HG02970 (cell line): ENCODE results near the gene CUX1.

Experiments
- ATAC-seq: cut with Tn5 transposase; IDR thresholded peaks from one replicate; pipeline ENCODE4 v1.9.1; 2021; ENCODE audit warnings: mild to moderate bottlenecking, moderate library complexity, moderate number of reproducible peaks; ENCODE audit not compliant: unreplicated experiment, low FRiP score

Gene CUX1

DNA sequence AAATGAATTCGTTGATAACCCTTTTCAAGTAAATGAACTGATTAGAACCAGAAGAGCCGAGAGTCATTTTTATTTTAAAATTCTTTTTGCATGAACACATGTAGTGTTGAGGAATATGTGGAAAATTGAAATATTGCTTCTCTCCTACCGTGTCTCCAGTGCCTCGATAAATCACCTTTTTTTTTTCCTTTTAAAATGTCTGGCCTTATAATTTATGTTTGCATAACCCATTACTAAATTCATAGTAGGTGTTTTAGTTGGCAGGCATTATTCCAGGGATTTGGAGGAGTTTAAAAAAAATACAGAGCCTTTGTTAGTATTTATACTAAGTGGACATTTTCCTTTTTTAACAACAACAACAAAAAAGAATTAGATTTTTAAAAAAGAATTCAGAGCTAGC is 115.6 kb downstream of the CUX1 start:
- no peak for ATAC-seq

- no peak for ATAC-seq
Observed at GRCh38 chr7:101933688-101934121, 116.3 kb downstream of the CUX1 start.

DNA sequence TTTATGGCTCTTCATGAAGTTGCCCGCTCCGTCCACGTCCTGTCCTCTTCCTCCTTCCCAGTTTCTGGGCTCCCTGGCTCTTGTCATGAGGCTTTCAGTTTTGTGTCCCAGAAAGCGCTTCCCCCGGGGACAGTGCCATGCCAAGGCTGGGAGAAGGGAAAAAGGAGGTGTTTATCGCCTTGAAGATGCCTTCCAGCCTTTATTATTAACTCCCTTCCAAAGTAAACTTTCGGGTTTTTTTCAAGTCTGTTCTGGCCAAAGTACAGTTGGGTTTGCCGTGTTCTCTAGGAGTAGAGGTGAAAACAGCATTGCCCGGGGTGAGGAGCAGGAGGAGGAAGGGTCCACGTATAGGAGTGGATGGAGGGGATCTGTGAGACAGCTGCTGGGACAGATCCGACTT is 117.2 kb downstream of the CUX1 start:
- no peak for ATAC-seq

DNA sequence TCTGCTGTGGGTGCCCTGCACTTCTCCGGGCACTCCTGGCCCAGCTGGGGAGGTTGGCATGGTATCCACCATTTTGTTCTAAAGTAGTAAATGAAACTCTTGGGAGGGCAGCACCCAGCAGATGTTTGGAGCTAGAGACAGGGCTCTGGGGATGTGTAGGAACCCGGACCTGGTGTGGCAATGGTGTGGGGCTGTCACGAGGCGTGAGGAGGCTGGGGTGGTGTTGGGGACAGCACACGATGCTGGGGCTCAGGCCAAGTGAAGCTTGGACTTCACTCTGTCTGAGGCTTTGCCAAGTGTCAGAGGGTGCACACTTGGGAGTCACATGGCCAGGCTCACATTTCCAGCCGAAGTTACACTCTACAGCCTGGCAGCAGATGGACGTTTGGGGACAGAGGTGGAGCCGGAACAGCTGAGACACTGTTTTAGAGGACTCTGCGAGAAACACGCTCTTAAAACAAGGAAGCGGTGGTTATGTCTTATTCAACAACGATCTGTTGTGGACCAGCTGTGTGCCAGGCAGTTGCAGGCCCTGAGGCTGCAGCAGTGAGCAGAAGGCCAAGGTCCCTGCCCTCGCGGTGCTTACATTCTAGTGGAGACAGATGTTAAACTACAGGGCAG is 118.2 kb downstream of the CUX1 start:
- ATAC-seq = no peak

DNA sequence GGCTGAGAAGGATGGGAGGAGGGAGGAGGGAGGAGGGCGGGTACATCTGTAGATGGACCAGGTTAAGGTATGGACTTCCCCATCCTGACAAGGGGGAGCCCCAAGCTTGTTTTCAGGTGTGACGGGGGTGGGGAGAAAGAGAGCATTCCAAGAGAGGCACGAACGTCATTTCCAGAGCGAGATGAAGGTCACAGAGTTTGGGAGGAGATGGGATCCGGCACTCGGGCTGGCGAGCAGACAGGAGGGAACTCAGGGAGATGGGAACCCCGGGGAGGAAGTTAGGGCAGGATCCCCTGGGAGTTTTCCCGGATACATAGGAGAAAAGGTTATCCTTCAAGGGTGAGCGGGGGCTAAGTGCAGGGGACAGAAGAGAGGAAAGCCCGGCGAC is 118.8 kb downstream of the CUX1 start:
- no peak for ATAC-seq

DNA sequence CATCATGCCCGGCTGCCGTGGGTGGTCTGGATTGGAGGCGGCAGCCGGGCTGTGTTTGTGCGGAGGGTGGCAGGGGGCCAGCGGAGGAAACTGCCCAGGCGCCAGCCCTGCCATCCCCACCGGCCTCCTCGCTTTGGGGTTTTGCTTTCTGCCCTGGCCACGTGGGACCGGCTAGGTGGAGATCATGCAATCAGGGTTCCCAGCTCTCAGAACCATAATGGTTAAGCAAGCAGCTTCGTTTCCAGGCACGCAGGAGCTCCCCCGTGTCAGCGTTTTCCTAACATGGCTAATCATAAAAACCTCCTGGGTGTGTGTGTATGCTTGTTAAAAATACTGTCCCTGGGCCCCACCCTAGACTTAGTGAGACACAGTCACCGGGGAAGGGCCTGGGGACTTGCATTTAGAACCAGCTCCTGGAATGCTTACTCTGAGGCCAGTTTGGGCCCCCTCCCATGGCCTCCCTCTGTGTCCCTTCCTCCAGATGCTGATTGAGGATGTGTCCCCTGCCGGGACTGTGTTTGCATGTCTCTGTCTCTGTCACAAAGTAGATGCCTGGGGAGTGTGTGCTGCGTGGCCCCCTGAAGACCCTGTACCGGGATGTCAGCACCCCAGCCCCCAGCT is 119.3 kb downstream of the CUX1 start:
- no peak for ATAC-seq

GRCh38 chr7:101937717-101938514 is 120.5 kb downstream of the CUX1 start:
- no peak for ATAC-seq

GRCh38 chr7:101939136-101939695 is 121.8 kb downstream of the CUX1 start:
- ATAC-seq = no peak

GRCh38 chr7:101940151-101940550 is 122.7 kb downstream of the CUX1 start:
- ATAC-seq = no peak

- no peak for ATAC-seq
Observed at GRCh38 chr7:101940830-101941229, 123.4 kb downstream of the CUX1 start.

DNA sequence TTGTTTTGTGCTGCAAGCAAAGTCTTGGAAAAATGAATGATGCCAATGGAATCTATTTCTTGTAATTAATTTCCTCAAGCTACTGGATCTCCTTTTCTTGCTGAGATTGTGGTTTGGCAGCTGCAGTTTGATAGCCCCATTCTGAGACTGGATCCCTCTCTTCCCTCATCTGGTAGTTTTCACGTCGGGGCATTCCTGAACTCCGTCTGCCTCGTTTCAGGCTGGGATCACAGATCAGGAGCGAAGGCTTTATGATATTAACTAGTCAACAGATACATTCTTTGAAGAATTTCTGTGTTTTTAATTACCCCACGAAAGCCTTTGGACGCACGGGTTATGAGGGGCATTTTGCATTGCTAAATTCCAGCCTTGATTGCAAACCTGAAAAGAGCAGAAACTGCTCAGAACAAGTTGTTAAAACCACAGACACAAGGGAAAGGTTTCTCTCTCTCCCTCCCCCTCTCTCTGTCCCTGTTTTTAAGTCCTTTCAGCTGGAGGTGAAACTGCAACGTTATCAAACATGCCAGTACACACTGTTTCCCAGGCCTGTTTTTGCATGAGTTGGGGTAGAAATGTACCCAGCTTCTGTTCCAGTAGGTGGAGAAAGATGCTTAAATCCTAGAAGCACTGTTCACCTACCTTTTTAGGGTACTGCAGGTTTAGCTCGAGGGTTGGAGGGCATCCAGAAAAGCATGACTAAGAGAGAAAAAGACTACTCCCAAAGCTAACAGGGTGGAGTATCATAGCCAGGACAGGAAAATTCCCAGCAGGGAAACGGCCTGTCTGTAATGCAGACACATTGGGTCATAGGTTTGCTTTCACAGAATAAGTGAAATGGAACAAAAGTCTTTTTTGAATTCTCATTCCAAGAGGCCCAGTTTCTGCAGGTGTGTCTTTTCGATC is 124.3 kb downstream of the CUX1 start:
- no peak for ATAC-seq

DNA sequence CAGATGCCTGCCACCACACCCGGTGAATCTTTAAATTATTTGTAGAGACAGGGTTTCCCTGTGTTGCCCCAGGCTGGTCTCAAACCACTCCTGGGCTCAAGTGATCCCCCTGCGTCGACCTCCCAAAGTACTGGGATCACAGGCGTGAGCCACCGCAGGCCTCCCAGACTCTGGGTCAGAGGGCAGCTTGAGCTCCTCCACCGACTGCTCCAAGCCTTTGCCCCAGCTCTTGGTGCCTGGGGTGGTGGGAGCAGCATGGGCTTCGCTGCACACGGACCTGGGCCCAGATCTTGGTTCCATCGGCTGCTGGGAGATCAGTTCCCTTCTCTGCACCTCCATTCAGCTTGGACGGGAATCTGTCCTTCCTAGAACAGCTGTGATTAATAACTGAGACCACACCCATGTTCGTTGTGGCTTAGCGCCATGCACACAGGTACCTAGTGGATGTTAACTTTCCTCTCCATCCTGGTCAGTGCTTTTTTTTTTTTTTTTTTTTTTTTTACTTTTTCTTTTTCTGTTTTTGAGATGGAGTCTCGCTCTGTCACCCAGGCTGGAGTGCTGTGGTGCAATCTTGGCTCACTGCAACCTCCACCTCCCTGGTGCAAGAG is 125.3 kb downstream of the CUX1 start:
- ATAC-seq = no peak

GRCh38 chr7:101943306-101943705 is 125.9 kb downstream of the CUX1 start:
- no peak for ATAC-seq

GRCh38 chr7:101943889-101944600 is 126.6 kb downstream of the CUX1 start:
- no peak for ATAC-seq

GRCh38 chr7:101944611-101945010 is 127.2 kb downstream of the CUX1 start:
- ATAC-seq = no peak

- ATAC-seq = no peak
Observed at GRCh38 chr7:101945034-101945758, 127.8 kb downstream of the CUX1 start.

- ATAC-seq = no peak
Observed at GRCh38 chr7:101947899-101948298, 130.5 kb downstream of the CUX1 start.

GRCh38 chr7:101948650-101949049 is 131.2 kb downstream of the CUX1 start:
- ATAC-seq = no peak
